HG03108 (cell line): ENCODE results near the gene CEP295NL.
A peak's percentile ranks its signal among the peaks of the same experiment; 100 is the strongest.
"Not testable (repeated sequence)": the region's sequence is repeated elsewhere in the genome, so short reads cannot be mapped to it uniquely, and the experiment has no call there.

ENCODE experiments used
- ATAC-seq: cut with Tn5 transposase; IDR thresholded peaks from one replicate; pipeline ENCODE4 v1.9.1; 2021; ENCODE audit warnings: moderate library complexity; ENCODE audit not compliant: unreplicated experiment

CEP295NL gene

GRCh38 chr17:78905541-78905940 lies 2.5 kb upstream of the CEP295NL start:
- ATAC-seq, result no peak

- no peak for ATAC-seq
Measured at GRCh38 chr17:78905116-78905515, 2.1 kb upstream of the CEP295NL start.

- ATAC-seq, result no peak
Measured at GRCh38 chr17:78904371-78904770, 1.4 kb upstream of the CEP295NL start.

GRCh38 chr17:78902231-78902630 lies 770 bp downstream of the CEP295NL start:
- not testable (repeated sequence) for ATAC-seq

GRCh38 chr17:78901806-78902205 lies 1.2 kb downstream of the CEP295NL start:
- no peak for ATAC-seq

- no peak for ATAC-seq
Measured at GRCh38 chr17:78900816-78901215, 2.2 kb downstream of the CEP295NL start.

GRCh38 chr17:78899361-78900260 lies 3.4 kb downstream of the CEP295NL start:
- no peak for ATAC-seq

- no peak for ATAC-seq
Measured at GRCh38 chr17:78898947-78899346, 4.1 kb downstream of the CEP295NL start.

GRCh38 chr17:78898075-78898836 lies 4.7 kb downstream of the CEP295NL start:
- no peak for ATAC-seq

GRCh38 chr17:78897664-78898047 lies 5.3 kb downstream of the CEP295NL start:
- ATAC-seq, result no peak

GRCh38 chr17:78896834-78897663 lies 6.0 kb downstream of the CEP295NL start:
- no peak for ATAC-seq

- no peak for ATAC-seq
Measured at GRCh38 chr17:78896091-78896833, 6.7 kb downstream of the CEP295NL start.

- ATAC-seq, result no peak
Measured at GRCh38 chr17:78895322-78895721, 7.7 kb downstream of the CEP295NL start.

- ATAC-seq, result no peak
Measured at GRCh38 chr17:78893684-78894083, 9.3 kb downstream of the CEP295NL start.

- ATAC-seq, result no peak
Measured at GRCh38 chr17:78892936-78893379, 10.0 kb downstream of the CEP295NL start.

- ATAC-seq, result no peak
Measured at GRCh38 chr17:78892520-78892919, 10.5 kb downstream of the CEP295NL start.

- ATAC-seq, result no peak
Measured at GRCh38 chr17:78892062-78892456, 10.9 kb downstream of the CEP295NL start.

- ATAC-seq, result no peak
Measured at GRCh38 chr17:78891406-78892061, 11.5 kb downstream of the CEP295NL start.

GRCh38 chr17:78890498-78890897 lies 12.5 kb downstream of the CEP295NL start:
- ATAC-seq, result peak; percentile 43

GRCh38 chr17:78890096-78890495 lies 12.9 kb downstream of the CEP295NL start:
- ATAC-seq, result not testable (repeated sequence)
